ENCODE measurements around the gene ZNF821.

ZNF821 gene

DNA sequence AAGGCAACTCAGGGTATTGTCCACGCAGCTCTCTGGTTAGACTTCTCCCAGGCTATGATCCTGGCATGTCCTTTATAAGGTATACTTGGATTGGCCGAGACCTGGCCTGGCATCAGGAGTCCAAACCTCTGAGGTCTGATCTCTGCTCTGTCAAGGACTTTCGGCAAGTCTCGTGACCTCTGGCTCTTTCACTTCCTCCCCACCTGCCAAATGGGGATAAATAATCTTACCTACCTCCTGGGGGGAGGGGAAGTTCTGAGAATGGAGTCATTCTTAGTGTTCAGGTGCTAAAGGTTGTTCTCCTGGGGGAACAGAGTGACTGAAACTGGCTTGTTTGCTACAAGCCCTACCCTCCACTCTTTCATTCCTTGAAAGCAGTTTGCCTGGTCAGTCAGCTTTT, 30.6 kb downstream of the ZNF821 start:
- TF ChIP-seq, protein P1, sequence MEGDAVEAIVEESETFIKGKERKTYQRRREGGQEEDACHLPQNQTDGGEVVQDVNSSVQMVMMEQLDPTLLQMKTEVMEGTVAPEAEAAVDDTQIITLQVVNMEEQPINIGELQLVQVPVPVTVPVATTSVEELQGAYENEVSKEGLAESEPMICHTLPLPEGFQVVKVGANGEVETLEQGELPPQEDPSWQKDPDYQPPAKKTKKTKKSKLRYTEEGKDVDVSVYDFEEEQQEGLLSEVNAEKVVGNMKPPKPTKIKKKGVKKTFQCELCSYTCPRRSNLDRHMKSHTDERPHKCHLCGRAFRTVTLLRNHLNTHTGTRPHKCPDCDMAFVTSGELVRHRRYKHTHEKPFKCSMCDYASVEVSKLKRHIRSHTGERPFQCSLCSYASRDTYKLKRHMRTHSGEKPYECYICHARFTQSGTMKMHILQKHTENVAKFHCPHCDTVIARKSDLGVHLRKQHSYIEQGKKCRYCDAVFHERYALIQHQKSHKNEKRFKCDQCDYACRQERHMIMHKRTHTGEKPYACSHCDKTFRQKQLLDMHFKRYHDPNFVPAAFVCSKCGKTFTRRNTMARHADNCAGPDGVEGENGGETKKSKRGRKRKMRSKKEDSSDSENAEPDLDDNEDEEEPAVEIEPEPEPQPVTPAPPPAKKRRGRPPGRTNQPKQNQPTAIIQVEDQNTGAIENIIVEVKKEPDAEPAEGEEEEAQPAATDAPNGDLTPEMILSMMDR (IDR thresholded peaks at IDR 0.05): no peak

DNA sequence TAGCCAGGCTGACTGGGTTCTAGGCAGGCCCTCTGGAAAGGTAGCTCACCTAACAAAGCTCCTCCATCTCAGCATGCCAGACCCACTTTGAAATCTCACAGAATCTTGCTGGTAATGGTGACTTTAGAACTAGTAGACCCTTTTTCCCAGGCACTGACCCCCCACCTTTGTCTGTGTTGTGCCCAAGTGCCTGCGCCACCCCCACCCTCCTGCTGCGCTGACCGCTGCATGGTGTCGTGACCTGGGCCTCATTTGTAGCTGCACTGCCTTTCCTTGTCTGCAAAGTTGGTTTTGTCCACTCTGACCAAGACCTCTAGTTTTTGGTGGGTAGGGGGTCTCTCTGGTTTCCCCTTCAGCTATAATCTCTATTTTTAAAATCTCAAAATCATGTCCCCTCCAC, 31.4 kb downstream of the ZNF821 start:
- TF ChIP-seq, protein P1 (IDR thresholded peaks at IDR 0.05): no peak

DNA sequence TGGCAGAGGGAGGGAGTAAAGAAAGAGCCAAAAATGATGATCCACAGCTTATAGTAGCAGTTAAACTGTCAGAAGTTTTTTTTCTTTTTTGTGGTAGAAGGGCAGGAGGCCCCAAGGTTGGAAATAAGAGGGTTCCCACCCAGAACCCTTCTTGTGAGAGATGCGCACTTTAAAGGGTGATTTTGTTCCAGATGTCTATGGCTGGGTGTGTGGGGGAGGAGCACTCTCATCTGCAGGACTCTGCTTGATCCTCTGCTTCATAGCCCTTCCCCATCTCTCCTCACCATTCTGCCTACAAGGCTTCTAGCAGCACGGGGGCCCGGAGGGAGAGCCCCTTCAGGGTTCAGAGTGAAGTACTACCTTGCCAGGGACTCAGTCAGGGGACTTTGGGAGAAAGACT, 31.8 kb downstream of the ZNF821 start:
- TF ChIP-seq, protein P1 (IDR thresholded peaks at IDR 0.05): no peak

- TF ChIP-seq, protein P1 (IDR thresholded peaks at IDR 0.05): no peak
Observed at GRCh38 chr16:71851746-71852145, 32.2 kb downstream of the ZNF821 start.

DNA sequence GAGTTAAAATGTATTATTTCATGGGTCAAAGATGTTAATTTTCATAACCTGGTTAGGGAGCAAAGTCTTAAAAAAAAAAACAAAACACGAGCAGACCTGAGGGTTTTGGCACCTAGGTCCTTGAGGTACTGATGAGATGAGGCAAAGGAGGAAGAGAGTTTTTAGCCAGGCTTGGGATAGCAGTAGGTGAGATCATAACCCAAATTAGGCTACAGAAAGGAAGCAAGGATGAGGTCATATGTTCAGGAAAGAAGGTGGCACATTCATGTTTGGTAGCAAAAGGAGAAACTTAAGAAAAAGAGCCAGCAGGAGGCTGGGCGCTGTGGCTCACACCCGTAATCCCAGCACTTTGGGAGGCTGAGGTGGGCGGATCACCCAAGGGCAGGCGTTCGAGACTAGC, 35.4 kb downstream of the ZNF821 start:
- TF ChIP-seq, protein P1 (IDR thresholded peaks at IDR 0.05): no peak

DNA sequence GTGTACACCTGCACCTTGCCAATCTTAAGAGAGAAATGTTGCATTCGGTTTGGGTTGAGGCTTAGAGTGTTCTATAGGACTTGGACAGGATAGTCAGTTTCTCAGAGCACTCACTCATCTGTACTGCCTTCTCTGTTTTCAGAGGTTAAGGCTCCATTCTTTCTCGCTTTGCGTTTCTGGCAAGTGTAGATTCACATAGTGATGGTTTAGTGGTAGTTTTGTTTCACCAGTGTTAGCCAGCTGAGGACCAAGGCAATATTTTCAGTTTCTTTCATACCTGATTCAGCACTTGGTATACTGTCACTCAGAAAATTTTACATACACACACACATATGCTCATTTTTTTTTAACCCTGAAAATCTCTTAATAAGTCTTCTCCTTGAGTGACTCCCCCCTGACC, 36.9 kb downstream of the ZNF821 start:
- TF ChIP-seq, protein P1 (IDR thresholded peaks at IDR 0.05): no peak

DNA sequence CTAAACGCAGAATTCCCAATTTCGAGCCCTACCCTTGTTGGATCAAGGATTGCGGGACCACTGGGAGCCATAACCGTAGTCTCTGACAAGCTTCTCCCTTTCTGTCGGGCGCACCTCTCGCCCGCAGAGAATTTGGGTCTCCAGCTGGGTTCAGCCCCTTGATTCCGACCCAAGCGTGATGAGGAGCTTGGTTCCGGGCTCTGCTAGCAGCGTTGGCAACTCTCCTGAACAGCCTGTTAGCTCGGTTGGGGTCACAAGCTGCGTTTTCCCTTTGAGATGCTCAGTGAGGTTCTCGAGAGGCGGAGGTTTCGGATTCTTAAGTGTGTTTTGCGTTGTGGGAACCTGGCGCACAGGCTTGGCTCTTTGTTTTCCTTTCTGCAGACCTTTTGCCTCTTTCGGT, 37.6 kb downstream of the ZNF821 start:
- TF ChIP-seq, protein P1 (IDR thresholded peaks at IDR 0.05): no peak

All from LNCAP (cell line).